A549 treated with AZD2906 at 1 μM for 4 hours (cell line): ENCODE results near the gene TMEM229B. TPM values are rescaled to one million over a fixed set of nuclear protein-coding genes. Genes with fewer than 3 reads are reported as not detected.

ENCODE experiments used
- total RNA-seq: library from RNA; stranded (reverse); fragments of 200-300 nt; extraction: Qiagen RNA extraction; gene quantifications from 5 replicates; pipeline ENCODE4 v1.2.3, GENCODE V29; 2022

TMEM229B gene
- 0.17 to 0.32 TPM (median 0.19 TPM) in 5 replicates for total RNA-seq

GRCh38 chr14:67487937-67488893 is at the start of gene TMEM229B:
TSS of gene TMEM229B (minus strand) at chr14:67488721. CDS start at chr14:67473923, 14,798 bp downstream.

GRCh38 chr14:67532998-67533753 is 44.7 kb upstream of the TMEM229B start, which contains the start of gene PLEKHH1:
TSS of gene PLEKHH1 (plus strand) at chr14:67533290. CDS start at chr14:67541868, 8,578 bp downstream.

Other genes with a start within 250 kb of the TMEM229B start
- 13.2 to 18.0 TPM (median 14.2 TPM) in 5 replicates for gene PALS1, start 247.3 kb downstream of the TMEM229B start, total RNA-seq
- gene ATP6V1D, start 128.9 kb downstream of the TMEM229B start, total RNA-seq, result 64.3 to 114 TPM (median 65.7 TPM) in 5 replicates
- gene EIF2S1, start 128.4 kb downstream of the TMEM229B start, total RNA-seq, result 218 to 362 TPM (median 230 TPM) in 5 replicates
- gene PLEK2, start 76.6 kb downstream of the TMEM229B start, total RNA-seq, result 16.7 to 18.8 TPM (median 17.4 TPM) in 5 replicates
- 2.2 to 3.8 TPM (median 3.1 TPM) in 5 replicates for gene PLEKHH1, start 44.6 kb upstream of the TMEM229B start, total RNA-seq
- 16.5 to 19.5 TPM (median 18.5 TPM) in 5 replicates for gene PIGH, start 111.5 kb upstream of the TMEM229B start, total RNA-seq
- 1.5 to 2.5 TPM (median 2.1 TPM) in 5 replicates for gene ARG2, start 131.2 kb upstream of the TMEM229B start, total RNA-seq
- gene VTI1B, start 185.9 kb upstream of the TMEM229B start, total RNA-seq, result 72.9 to 91.3 TPM (median 85.0 TPM) in 5 replicates
- 50.5 to 58.3 TPM (median 52.3 TPM) in 5 replicates for gene RDH11, start 207.0 kb upstream of the TMEM229B start, total RNA-seq
- gene RDH12, start 213.2 kb upstream of the TMEM229B start, total RNA-seq, result 0.03 to 0.07 TPM (median 0.06 TPM) in 3 of 5 replicates, not detected in the others